Activated T-cell treated with anti-CD3 and anti-CD28 coated beads, Interleukin-2, amount 50 U/mL, for 48 hours (primary cell): ENCODE measurements around the gene TRPV2.

Experiments
- DNase-seq, 2 experiments: peaks; one replicate each; pipeline ENCODE4 v3.0.0-alpha.2; 2020

TRPV2 gene

DNA sequence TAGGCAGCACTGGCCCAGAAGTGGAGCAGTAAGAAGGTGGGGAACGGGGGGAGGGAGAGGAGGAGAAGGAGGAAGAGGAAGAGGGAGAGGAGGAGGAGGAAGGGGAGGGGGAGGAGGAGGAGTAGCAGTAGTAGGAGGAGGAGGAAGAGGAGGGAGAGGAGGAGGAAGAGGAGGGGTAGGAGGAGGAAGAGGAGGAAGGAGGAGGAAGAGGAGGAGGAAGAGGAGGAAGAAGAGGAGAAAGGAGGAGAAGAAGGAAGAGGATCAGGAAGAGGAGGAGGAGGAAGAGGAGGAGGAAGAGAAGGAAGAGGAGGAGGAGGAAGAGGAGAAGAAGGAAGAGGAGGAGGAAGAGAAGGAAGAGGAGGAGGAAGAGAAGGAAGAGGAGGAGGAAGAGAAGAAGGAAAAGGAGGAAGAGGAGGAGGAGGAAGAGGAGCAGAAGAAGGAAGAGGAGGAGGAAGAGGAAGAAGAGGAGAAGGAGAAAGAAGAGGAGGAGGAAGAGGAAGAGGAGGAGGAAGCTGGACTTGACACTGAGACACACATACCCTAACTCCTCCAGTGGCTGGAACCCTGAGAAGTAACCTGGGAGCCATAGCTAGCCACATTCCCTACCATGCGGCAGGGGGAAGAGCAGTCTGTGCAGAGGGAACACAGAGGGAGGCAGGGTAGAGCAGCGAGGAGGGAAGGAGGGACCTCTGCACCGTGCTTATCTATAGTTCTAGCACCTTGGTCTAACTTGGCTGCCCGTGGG lies 40.8 kb downstream of the TRPV2 start:
- DNase-seq, result no peak

DNA sequence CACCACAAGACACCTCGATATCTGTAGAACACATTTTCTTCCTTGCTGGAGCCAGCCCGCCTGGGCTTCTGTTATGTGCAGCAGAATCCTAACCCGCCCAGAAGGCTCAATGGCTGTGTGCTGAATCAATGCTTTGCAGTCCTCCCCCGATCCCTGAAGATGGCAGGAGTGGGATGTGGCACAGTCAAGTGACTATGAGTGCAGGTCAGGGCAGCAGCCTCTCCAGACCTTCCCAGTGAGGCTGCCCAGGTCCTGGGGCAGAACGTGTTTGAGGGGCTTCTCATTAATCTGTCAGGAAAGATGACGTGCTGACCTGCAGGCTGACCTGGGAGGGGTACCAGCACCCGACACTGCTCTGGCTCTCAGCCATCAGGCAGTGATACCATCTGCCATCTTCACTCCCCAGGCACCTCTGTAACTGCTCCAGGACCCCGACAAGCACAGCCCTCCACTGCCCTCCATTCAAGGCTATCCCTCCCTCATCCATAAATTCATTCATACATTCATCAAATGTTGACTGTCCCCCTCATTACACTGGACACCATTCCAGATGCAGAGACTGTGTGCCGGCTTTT lies 41.5 kb downstream of the TRPV2 start:
- no peak for DNase-seq

DNA sequence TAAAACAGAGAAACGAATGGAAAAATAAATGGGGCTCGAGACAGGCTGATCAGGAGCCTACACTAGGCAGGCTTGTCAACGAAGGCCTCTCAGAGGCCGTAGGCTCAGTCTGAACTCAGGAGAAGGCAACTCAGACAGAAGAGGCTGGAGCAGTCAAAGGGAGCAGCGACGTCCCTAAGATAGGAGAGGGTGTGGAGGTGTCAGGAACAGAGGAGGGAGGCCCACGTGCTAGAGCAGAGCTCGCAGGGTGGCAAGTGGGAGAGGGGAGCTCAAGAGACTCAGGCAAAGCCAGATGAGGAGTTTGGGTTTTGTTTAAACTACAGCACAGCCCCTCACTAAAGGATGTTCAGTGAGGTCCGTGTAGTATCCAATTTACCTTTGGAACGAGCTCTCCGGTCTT lies 43.9 kb downstream of the TRPV2 start:
- no peak for DNase-seq

DNA sequence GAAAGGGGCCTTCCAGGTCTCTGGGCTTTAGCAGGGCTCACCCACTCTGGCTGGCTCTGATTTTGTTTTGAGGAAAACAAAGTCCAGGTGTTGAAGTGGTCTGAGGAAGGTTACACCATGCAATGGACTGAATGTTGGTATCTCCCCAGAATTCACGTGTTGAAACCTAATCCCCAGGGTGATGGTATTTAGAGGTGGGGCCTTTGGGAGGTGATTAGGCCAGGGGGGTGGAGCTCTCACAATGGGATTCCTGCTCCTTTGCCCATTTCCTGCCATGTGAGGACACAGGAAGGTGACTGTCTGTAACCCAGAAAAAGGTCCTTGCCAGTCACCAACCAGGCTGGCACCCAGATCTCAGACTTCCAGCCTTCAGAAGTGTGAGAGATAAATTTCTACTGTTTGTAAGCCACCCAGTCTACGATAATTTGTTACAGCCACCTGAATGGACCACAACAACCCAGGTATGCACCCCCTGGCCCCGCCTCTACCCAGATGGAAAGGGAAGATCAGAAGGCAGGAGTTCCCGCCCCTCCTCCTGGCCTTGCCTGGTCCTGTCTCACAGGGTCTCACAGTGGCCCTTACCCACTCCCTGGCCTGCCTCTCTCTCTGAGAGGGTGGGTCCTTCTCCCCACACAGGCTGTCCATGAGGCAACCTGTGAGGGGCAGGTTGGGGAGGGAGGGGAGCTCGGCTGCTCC lies 44.6 kb downstream of the TRPV2 start:
- DNase-seq, result no peak

DNA sequence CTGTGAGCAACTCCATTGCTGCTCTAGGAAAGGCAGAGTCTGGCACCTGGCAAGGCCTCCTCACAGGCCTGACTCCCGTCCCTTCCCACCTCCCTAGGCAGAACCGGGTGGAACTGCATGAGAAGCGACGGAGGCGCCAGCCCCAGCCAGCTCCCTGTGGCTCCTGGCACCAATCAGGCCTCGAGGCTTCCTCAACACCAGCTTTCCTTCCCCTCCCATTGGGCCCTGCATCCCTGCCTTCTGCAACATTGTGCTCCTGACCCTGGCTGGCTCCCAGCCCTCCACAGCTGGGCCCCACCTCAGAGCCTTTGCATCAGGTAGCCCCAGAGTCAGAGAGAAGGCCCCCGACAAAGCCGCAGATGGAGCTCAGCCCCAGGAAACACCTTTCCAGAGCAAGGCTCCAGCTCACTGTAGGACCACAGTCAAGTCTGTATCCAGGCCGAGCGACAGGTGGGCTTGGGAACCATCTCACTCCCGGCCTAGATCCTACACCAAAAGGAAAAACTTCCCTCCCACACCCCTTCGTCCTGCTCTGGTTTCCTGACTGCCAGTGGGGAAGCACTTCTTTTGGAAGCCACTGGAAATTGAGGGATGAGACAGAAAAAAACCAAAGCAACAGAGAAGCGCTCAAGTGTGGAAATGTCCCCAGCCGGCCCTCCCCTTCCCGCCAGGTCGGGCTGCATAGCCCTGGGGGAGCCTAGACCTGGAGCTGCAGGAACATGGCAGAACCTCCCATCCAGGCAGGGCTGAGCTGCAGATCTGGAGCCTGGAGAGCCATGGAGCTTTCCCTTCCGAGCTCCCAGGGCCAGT lies 45.6 kb downstream of the TRPV2 start:
- DNase-seq, result no peak

DNA sequence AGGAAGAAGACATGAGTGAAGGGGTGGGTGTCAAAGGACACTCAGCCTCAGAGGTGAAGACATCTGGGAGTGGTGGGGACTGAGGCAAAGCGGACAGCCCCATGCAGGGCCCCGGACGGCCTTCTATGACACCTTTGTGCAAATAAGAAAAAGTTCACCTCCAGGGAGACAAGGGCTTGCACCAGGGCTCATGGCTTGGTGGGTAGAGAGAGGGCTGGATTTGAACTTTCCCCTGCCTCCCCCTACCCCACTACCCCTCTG lies 46.2 kb downstream of the TRPV2 start:
- DNase-seq, result no peak

DNA sequence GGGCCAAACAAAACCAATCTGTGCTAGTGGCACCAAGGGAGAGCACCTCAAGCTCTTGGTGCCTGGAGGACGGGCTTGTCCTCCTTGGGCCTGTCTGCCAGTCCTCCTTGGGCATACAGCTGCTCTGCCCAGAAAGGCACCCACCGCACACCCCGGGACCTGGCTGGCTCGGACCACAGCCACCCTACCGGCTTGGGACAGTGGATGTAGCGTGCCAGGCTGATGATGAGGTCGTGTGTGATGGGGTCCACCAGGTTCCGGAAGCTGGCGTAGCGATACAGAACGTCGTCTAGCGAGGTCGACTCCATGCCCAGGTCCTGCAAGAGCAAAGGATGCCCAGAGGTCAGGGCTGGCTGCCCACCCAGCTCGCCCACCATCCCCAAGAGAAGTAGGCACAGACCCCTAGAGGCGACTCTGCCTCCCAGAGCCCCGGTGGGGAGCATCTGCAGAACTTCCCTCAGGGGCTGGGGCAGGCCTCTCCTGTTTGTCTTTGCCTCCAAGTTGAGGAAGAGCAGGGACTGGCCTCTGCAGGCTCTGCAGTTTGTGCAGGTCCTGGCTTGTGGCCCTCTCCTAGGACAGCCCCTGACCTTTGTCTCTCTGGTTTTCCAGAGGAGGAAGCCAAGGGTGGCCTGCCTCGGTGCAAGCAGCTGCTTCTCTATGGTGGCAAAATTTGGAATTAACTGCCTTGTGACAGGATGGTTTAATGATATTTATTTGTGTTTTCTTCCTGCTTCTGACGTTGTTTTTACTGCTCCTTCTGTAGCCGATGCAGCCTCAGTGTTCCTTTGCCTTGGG lies 46.9 kb downstream of the TRPV2 start:
- DNase-seq, result no peak

DNA sequence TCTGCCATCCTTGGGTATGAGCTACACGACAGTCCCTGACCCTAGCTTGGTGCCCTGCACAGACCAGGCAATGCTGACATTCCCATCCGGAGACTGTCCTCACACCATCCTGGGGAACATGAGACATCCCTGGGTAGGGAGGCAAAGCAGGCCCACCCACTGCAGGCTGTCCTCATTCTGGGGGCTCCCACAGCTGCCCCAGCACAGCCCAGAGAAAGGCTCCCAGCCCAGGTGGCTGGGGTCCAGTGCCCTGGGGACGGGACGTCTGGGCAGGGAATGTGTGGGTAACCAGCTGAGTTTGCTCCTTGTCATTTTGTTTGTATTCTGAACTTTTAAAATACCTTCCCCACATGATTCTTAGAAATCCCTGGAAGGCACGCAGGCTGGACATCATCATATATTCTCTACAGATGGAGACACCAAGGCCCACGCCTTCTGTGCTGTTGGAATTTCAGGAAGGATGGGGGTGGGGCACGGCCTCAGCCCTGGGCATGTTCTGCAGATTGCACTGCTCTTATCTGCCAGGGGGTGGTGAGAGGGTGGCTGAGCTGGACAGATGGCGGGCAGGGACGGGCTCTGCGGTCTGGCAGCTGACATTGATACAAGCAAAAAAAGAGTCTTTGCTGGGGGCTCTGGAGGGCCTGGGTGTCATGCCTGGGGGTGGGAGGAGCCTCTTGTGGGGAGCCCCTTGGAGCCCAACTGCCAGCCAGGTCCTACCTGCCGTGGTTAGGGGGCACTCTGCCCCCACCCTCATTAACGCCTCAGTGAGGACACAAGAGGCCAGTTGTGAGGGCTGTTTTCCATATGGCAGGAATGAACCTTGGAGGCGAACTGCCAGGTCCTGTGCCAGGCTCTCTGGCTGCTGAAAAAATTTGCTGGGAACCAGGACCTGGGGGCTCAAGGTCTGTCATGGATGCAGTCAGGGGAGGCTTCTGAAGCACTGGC lies 48.3 kb downstream of the TRPV2 start:
- no peak for DNase-seq

DNA sequence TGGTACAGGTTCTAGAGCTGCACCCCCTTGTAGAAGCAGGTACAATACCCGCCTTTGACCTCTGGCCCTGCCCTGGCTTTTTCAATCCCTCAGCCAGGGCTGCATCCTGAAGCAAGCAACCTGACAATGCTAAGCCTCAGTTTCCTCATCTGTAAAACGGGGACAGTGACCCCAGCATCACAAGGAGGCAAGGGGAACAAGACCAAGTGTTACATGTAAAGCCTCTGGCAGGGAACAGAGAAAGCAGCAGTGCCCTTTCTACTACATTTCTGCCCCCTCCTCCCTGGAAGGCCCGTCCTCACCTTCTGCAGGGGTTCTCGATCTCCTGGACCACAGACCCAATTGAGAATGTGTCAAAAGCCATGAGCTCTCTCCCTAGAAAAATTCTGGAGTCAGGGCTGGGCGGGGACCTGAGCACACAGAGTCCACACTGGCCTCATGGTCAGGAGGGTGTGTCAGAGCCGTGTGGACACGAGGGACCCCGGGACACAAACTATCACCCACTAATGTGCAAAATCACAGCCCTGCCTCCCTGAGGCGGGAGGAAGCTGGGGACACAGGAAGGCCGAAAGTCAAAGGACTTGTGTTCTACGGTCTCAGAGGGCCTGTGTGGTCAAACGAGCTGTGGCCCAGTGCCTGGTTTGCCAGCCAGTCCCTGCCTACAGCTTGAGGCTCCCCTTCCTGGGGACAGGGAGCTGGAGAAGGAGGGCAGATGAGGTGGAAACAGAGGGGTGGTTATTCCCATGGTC lies 49.1 kb downstream of the TRPV2 start:
- no peak for DNase-seq

DNA sequence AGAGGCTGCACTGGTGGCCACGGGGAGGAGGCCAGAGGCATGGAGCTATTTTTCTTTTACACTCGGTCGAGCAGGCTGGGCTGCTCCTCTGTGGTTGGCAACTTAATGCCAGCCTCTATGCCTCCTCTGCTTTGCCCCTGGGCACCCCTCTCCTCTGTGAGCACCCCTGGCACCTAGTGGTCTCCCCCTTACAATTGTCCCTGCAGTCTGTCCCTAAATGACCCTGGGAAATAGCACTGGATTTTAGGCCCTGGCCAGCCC lies 49.6 kb downstream of the TRPV2 start:
- DNase-seq, result no peak

DNA sequence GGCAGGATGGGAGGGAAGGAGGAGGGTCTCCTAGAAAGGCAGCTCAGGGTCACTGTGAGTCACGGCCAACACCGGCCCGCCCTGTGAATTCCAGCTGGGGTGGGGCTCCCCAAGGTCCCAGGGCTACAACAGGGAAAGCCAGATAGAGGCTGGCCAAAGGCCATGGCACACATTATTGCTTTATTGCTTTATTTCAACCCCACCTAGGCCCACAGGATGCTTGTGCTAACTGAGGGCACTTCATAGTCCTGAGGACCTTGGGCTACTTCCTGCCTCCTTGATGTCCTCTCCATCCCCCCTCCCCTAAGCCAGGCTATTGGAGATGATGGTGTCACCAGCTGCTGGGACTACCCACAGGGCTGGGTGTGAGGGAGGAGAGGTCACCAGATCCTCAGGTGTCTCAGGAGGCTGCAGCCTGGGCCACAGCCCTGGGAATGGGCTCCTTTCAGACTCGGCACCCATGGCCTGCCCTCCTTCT lies 50.5 kb downstream of the TRPV2 start:
- DNase-seq, result no peak

DNA sequence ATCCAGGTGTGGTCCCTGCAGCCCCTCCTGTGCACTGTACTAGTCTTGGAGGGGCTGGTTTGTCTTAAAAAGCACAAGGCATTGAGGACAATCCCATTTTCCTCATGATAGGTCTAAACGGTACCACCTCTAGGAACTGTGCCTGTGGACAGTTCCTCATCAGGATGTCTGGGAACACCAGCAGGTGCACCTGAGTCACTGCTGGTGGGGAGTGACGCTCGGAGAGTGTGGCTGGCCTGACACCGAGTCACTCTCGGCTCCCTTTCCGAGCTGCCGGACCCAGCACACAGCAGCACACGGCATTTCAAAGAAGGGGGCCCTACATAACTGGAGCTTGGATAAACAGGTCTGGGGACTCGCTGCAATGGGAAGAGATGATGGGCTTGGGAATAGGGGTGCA lies 51.0 kb downstream of the TRPV2 start:
- DNase-seq, result no peak

DNA sequence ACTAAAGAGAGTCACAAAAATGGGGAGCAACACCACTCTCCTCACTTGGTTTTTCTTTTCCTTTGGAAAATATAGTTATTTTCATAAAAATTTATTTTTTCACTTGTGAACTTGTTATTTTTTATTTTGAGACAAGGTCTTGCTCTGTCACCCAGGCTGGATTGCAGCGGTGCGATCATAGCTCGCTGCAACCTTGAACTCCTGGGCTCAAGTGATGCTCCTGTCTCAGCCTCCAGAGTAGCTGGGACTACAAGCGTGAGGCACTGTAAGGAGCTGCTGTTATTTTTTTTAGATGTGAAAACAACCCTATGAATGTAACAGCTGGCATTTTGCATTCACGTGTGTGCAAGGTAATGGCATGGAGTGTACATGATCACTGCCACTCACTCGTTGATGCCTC lies 51.7 kb downstream of the TRPV2 start:
- no peak for DNase-seq

DNA sequence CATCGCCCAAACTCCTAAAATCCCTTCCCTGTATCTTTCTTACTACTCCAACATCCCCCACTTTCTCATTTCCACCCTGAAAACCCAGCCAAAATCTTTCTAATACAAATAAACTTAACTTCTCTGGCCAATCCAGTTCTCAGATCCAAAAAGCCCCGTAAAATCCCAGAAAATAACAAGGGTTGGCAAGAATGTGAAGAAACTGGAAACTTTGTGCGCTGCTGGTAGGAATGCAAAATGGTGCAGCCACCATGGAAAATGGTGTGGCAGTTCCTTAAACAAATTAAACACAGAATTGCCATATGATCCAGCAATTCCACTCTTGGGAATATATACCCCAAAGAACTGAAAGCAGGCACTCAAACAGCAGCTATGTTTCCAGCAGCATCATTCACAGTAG lies 52.5 kb downstream of the TRPV2 start:
- DNase-seq, result no peak

DNA sequence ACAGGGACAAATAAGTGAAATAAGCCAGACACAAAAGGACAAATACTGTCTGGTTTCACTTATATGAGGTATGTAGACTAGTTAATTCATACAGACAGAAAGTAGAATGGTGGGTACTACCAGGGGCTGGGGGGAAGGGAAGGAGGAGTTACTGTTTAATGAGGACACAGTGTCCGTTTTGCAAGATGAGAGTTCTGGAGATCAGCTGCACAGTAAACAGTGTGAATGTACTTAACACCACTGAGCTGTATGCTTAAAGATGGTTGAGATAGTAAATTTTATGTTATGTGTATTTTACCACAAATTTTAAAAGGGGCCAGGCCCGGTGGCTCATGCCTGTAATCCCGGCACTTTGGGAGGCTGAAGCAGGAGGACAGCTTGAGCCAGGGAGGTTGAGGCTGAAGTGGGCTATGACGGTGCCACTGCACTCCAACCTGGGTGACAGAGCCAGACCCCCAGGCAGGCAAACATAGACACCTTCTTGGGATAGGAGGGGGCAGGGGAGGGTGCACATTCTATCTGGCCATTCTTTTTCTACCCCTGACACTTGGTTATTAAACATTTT lies 53.1 kb downstream of the TRPV2 start:
- DNase-seq, result no peak

DNA sequence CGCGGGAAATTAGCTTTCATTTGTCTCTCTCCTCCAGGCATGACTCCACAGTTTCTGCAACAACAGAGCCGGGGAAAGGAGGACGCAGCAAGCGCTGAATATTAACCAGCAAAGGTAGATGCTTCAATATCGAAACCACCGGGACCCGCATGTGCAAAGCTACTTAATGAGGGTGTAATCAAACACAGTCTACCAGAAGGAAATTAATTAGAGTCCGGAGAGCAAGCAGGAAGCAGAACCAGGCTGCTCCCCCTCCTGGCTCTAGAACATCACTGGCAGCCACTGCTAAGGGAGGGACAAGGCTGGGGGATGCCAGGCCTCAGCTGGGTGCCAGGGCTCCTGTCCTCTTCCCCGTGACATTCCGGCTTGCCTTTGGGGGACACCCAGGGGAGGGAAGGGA lies 54.9 kb downstream of the TRPV2 start:
- no peak for DNase-seq

DNA sequence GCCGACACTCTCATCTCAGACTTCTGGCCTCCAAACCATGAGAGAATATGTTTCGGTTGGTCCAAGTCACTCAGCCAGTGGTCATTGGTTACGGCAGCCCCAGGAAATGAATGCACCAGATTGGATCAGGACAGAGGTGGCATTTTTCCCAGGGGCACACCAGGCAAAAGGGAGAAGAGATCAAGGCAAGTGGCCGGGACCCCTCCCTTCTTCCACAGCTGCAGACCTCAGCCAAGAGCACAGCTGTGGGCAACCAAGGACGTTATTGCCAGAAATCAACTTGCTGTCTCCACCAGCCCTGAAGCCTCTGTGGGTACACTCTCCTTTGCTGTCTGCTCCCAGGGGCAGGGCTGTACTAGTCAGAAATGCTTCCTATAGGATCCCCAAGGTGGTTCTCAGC lies 55.9 kb downstream of the TRPV2 start:
- no peak for DNase-seq

DNA sequence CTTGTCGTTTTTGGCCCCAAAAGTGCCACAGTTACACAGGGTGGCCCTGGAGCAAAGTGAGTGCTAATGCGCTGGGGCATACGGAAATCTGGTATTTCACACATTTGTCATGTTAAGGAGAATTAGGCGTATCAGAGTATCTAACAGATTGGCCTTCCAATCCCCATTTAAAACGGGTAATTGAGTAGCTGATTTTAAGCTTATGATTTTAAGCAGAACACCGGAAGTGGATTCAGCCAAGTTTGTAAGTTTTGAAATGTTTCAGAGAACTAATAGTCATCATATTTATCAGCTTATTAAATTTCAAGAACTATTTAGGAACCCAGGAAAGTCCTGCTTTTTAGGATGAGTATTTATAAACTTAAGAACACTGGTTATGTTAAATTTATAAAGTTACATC lies 57.2 kb downstream of the TRPV2 start:
- no peak for DNase-seq

DNA sequence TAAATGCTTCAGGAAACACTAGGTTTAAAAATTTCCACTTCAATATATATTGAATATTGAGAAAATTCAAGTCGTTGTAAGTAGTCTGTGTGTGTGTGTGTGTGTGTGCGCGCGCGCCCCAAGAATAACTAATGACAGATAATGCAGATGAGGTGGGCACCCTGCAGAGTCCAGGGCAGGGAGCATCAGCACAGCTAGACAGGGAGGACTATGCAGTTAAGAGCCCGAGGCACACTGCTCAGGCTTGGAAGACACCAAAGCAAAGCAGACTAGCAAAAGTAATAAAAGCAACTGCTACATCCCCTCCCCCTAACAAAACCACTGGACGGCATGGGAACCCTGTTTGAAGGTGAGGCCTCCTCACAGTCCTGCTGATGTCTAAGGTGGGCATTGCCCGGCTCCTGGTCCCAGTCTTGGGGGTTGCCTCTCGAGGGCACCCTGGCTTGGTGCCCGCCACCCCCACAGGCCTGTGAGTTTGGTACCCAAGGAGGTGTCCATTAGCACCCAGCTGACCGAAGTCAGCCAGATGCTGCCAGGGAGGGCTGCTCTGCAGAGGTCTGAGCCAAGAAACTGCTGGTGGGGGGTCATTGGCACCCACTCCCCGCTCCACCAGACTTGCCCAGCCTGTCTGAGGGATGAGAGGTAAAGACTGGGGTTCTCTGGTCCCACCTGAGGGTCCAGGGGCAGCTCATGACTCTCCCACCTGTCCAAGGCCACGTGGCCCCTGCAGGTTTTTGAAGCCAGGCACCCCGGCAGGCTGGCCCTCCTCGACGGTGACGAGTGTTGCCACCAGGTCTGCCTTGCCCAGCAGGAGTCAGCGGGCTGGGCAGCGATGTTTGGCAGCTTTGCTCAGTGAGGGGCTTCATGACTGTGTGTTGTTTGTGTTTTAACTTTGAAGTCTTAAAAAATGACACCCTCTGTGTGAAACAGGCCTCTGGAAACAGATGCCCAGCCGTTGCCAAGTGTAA lies 58.0 kb downstream of the TRPV2 start:
- DNase-seq, result no peak
